DMS 273 (cell line): ENCODE results near the gene CAMK1D.
A peak's percentile ranks its signal among the peaks of the same experiment; 100 is the strongest.

Experiments
- DNase-seq: peaks from one replicate; lab custom pipeline; 2025; ENCODE audit not compliant: unreplicated experiment; lab: John Stamatoyannopoulos, UW

The CAMK1D gene

GRCh38 chr10:12684784-12685183 is 335.4 kb downstream of the CAMK1D start:
- no peak for DNase-seq

GRCh38 chr10:12685261-12686058 is 336.1 kb downstream of the CAMK1D start:
- no peak for DNase-seq

- no peak for DNase-seq
Observed at GRCh38 chr10:12687996-12688395, 338.6 kb downstream of the CAMK1D start.

- no peak for DNase-seq
Observed at GRCh38 chr10:12689893-12690292, 340.5 kb downstream of the CAMK1D start.

- DNase-seq = no peak
Observed at GRCh38 chr10:12690525-12691126, 341.3 kb downstream of the CAMK1D start.

GRCh38 chr10:12691596-12691995 is 342.2 kb downstream of the CAMK1D start:
- DNase-seq = no peak

GRCh38 chr10:12697764-12698163 is 348.4 kb downstream of the CAMK1D start:
- no peak for DNase-seq

- DNase-seq = no peak
Observed at GRCh38 chr10:12699258-12699700, 349.9 kb downstream of the CAMK1D start.

- DNase-seq = no peak
Observed at GRCh38 chr10:12699781-12700556, 350.6 kb downstream of the CAMK1D start.

- DNase-seq = no peak
Observed at GRCh38 chr10:12700557-12700874, 351.2 kb downstream of the CAMK1D start.

GRCh38 chr10:12701696-12702095 is 352.3 kb downstream of the CAMK1D start:
- peak; percentile 26 for DNase-seq

GRCh38 chr10:12702215-12702770 is 352.9 kb downstream of the CAMK1D start:
- peak; percentile 66 for DNase-seq

GRCh38 chr10:12703126-12703525 is 353.8 kb downstream of the CAMK1D start:
- DNase-seq = no peak

GRCh38 chr10:12703813-12704212 is 354.5 kb downstream of the CAMK1D start:
- no peak for DNase-seq

- no peak for DNase-seq
Observed at GRCh38 chr10:12704488-12704887, 355.1 kb downstream of the CAMK1D start.

- no peak for DNase-seq
Observed at GRCh38 chr10:12705943-12706342, 356.6 kb downstream of the CAMK1D start.

GRCh38 chr10:12707461-12708185 is 358.3 kb downstream of the CAMK1D start:
- peak; percentile 51 for DNase-seq

GRCh38 chr10:12709000-12709401 is 359.7 kb downstream of the CAMK1D start:
- peak; percentile 14 for DNase-seq

GRCh38 chr10:12709521-12709963 is 360.2 kb downstream of the CAMK1D start:
- peak; percentile 17 for DNase-seq

- DNase-seq = no peak
Observed at GRCh38 chr10:12710157-12710556, 360.8 kb downstream of the CAMK1D start.
